Measurements from ENCODE around the gene ARID4B.
"Not testable (repeated sequence)": the region's sequence is repeated elsewhere in the genome, so short reads cannot be mapped to it uniquely, and the experiment has no call there.

Gene ARID4B

GRCh38 chr1:235287208-235287882, 40.6 kb downstream of the ARID4B start:
- Histone ChIP-seq H3K9ac (ENCODE audit: low read length) (no peak overlapping the region), H3K9me3 (ENCODE audit: insufficient read depth, low read length) (no peaks in the 10 kb centered on the region), H2AFZ (ENCODE audit: low read depth, low read length) (no peak overlapping the region), H3K27ac (ENCODE audit: low read length) (no peak overlapping the region), H4K20me1 (ENCODE audit: insufficient read depth, low read length) (peaks cover 92% of the 10 kb centered on the region), H3K4me3 (ENCODE audit: low read length) (no peak overlapping the region), H3K27me3 (ENCODE audit: low read depth, low read length) (no peaks in the 10 kb centered on the region), H3K4me2 (ENCODE audit: low read length) (no peak overlapping the region), H3K79me2 (ENCODE audit: low read length) (peaks cover 95% of the 10 kb centered on the region), H3K4me1 (ENCODE audit: low read length) (peaks cover 13% of the 10 kb centered on the region), H3K36me3 (replicated peaks; ENCODE audit: low read depth, low read length) (no peaks in the 10 kb centered on the region)
- no peak for TF ChIP-seq EZH2phosphoT487 (IDR thresholded peaks at IDR 0.05; ENCODE audit: low read depth)
- TF ChIP-seq CTCF (IDR thresholded peaks at IDR 0.05; ENCODE audit: low read depth, low read length) = no peak

- TF ChIP-seq CTCF (IDR thresholded peaks at IDR 0.05; ENCODE audit: low read depth, low read length) = no peak
- no peak for TF ChIP-seq EZH2phosphoT487 (IDR thresholded peaks at IDR 0.05; ENCODE audit: low read depth)
- Histone ChIP-seq H3K27me3 (ENCODE audit: low read depth, low read length) (no peaks in the 10 kb centered on the region), H3K79me2 (ENCODE audit: low read length) (peaks cover 94% of the 10 kb centered on the region), H3K9me3 (ENCODE audit: insufficient read depth, low read length) (no peaks in the 10 kb centered on the region), H3K9ac (ENCODE audit: low read length) (no peak overlapping the region), H3K4me3 (ENCODE audit: low read length) (no peak overlapping the region), H3K36me3 (replicated peaks; ENCODE audit: low read depth, low read length) (no peaks in the 10 kb centered on the region), H2AFZ (ENCODE audit: low read depth, low read length) (no peak overlapping the region), H3K4me2 (ENCODE audit: low read length) (no peak overlapping the region), H3K27ac (ENCODE audit: low read length) (no peak overlapping the region), H4K20me1 (ENCODE audit: insufficient read depth, low read length) (peaks cover 91% of the 10 kb centered on the region), H3K4me1 (ENCODE audit: low read length) (peaks cover 13% of the 10 kb centered on the region)
These were observed 41.3 kb downstream of the ARID4B start for GRCh38 chr1:235286667-235287066.

- no peaks in the 10 kb centered on the region for H3K27me3 ChIP-seq (ENCODE audit: low read depth, low read length)
- TF ChIP-seq EZH2phosphoT487 (IDR thresholded peaks at IDR 0.05; ENCODE audit: low read depth) = no peak
- no peak for TF ChIP-seq CTCF (IDR thresholded peaks at IDR 0.05; ENCODE audit: low read depth, low read length)
These were observed 43.7 kb downstream of the ARID4B start for GRCh38 chr1:235284231-235284769.

GRCh38 chr1:235283636-235284035, 44.3 kb downstream of the ARID4B start:
- not testable (repeated sequence) for H3K9me3 ChIP-seq (ENCODE audit: insufficient read depth, low read length); H3K4me2 ChIP-seq (ENCODE audit: low read length); H3K27me3 ChIP-seq (ENCODE audit: low read depth, low read length); H3K36me3 ChIP-seq (replicated peaks; ENCODE audit: low read depth, low read length); H3K4me3 ChIP-seq (ENCODE audit: low read length); H2AFZ ChIP-seq (ENCODE audit: low read depth, low read length); H3K27ac ChIP-seq (ENCODE audit: low read length); H3K9ac ChIP-seq (ENCODE audit: low read length)
- Histone ChIP-seq H4K20me1 (ENCODE audit: insufficient read depth, low read length) (peaks cover 93% of the 10 kb centered on the region), H3K79me2 (ENCODE audit: low read length) (peaks cover 96% of the 10 kb centered on the region), H3K4me1 (ENCODE audit: low read length) (peaks cover 13% of the 10 kb centered on the region)

More at GRCh38 chr1:235284231-235284769, 43.7 kb downstream of the ARID4B start:
- Histone ChIP-seq H3K4me2 (ENCODE audit: low read length) (no peak overlapping the region), H3K79me2 (ENCODE audit: low read length) (peaks cover 96% of the 10 kb centered on the region), H4K20me1 (ENCODE audit: insufficient read depth, low read length) (peaks cover 93% of the 10 kb centered on the region), H2AFZ (ENCODE audit: low read depth, low read length) (no peak overlapping the region), H3K36me3 (replicated peaks; ENCODE audit: low read depth, low read length) (no peaks in the 10 kb centered on the region), H3K9ac (ENCODE audit: low read length) (no peak overlapping the region), H3K27ac (ENCODE audit: low read length) (no peak overlapping the region), H3K4me1 (ENCODE audit: low read length) (peaks cover 13% of the 10 kb centered on the region), H3K9me3 (ENCODE audit: insufficient read depth, low read length) (no peaks in the 10 kb centered on the region), H3K4me3 (ENCODE audit: low read length) (no peak overlapping the region)
